Activated effector memory CD4-positive, alpha-beta T cell treated with anti-CD3 and anti-CD28 coated beads, Interleukin-2, amount 50 U/mL, for 16 hours (primary cell): ENCODE results near the gene ZNF574.
A peak's percentile ranks its signal among the peaks of the same experiment; 100 is the strongest.

Experiments
- DNase-seq: peaks from one replicate; pipeline ENCODE4 v3.0.0-alpha.2; 2020

Gene ZNF574

GRCh38 chr19:42102877-42103276 is 26.9 kb downstream of the ZNF574 start:
- no peak for DNase-seq

GRCh38 chr19:42105368-42105767 is 29.4 kb downstream of the ZNF574 start:
- no peak for DNase-seq

GRCh38 chr19:42108527-42109389 is 32.8 kb downstream of the ZNF574 start:
- peak; percentile 95 for DNase-seq

GRCh38 chr19:42109896-42110295 is 33.9 kb downstream of the ZNF574 start:
- DNase-seq = no peak

- DNase-seq = no peak
Observed at GRCh38 chr19:42110658-42111057, 34.7 kb downstream of the ZNF574 start.

GRCh38 chr19:42111384-42111783 is 35.4 kb downstream of the ZNF574 start:
- DNase-seq = no peak

- no peak for DNase-seq
Observed at GRCh38 chr19:42111811-42112210, 35.8 kb downstream of the ZNF574 start.

- no peak for DNase-seq
Observed at GRCh38 chr19:42113641-42114348, 37.8 kb downstream of the ZNF574 start.

- no peak for DNase-seq
Observed at GRCh38 chr19:42114412-42114811, 38.4 kb downstream of the ZNF574 start.

GRCh38 chr19:42115219-42115618 is 39.3 kb downstream of the ZNF574 start:
- no peak for DNase-seq

GRCh38 chr19:42115705-42116104 is 39.7 kb downstream of the ZNF574 start:
- no peak for DNase-seq

- DNase-seq = no peak
Observed at GRCh38 chr19:42116308-42117075, 40.5 kb downstream of the ZNF574 start.

- no peak for DNase-seq
Observed at GRCh38 chr19:42117076-42117475, 41.1 kb downstream of the ZNF574 start.

GRCh38 chr19:42120276-42120980 is 44.5 kb downstream of the ZNF574 start:
- no peak for DNase-seq

GRCh38 chr19:42121036-42121621 is 45.2 kb downstream of the ZNF574 start:
- DNase-seq = no peak

- DNase-seq = peak; percentile 94
Observed at GRCh38 chr19:42121656-42122069, 45.7 kb downstream of the ZNF574 start.

GRCh38 chr19:42122691-42123607 is 47.0 kb downstream of the ZNF574 start:
- peak; percentile 89 for DNase-seq

GRCh38 chr19:42123765-42124164 is 47.8 kb downstream of the ZNF574 start:
- no peak for DNase-seq

GRCh38 chr19:42124386-42124901 is 48.5 kb downstream of the ZNF574 start:
- DNase-seq = no peak

- DNase-seq = no peak
Observed at GRCh38 chr19:42125536-42125935, 49.6 kb downstream of the ZNF574 start.

- no peak for DNase-seq
Observed at GRCh38 chr19:42126574-42126973, 50.6 kb downstream of the ZNF574 start.
